Stomach smooth muscle (tissue), 2 donors: ENCODE results near the gene ZNF787.

ENCODE experiments used
- H3K27ac ChIP-seq: one replicate; pipeline ENCODE4 v1.7.0; 2013; ENCODE audit warnings: mild to moderate bottlenecking, low read length, inconsistent platforms
- H3K27me3 ChIP-seq, 2 donors: one replicate each; pipeline ENCODE4 v1.7.0; 2013; ENCODE audit warnings: low read length in 2 of 2; ENCODE audit not compliant: insufficient read depth in 2 of 2, control insufficient read depth in 1 of 2
- H3K36me3 ChIP-seq, 2 donors: one replicate each; pipeline ENCODE4 v1.7.0; 2013; ENCODE audit warnings: low read length in 2 of 2; ENCODE audit not compliant: control insufficient read depth in 2 of 2, insufficient read depth in 2 of 2
- H3K4me1 ChIP-seq: one replicate; pipeline ENCODE4 v1.7.0; 2013; ENCODE audit warnings: low read length; ENCODE audit not compliant: control insufficient read depth, insufficient read depth
- H3K4me3 ChIP-seq, 2 donors: one replicate each; pipeline ENCODE4 v1.7.0; 2013; ENCODE audit warnings: low read length in 2 of 2
- H3K9ac ChIP-seq, 2 donors: one replicate each; pipeline ENCODE4 v1.7.0; 2013; ENCODE audit warnings: low read length in 2 of 2, mild to moderate bottlenecking in 1 of 2
- H3K9me3 ChIP-seq, 2 donors: one replicate each; pipeline ENCODE4 v1.7.0; 2013; ENCODE audit warnings: low read length in 2 of 2; ENCODE audit not compliant: control insufficient read depth in 2 of 2
- donor health status: healthy.
- donor health status: Pancreatic carcinoma.

Gene ZNF787

GRCh38 chr19:56133858-56134653, 13.0 kb upstream of the ZNF787 start:
- Histone ChIP-seq H3K27ac (no peak overlapping the region), H3K9ac (no peak overlapping the region), H3K9me3 (no peaks in the 10 kb centered on the region)

GRCh38 chr19:56132316-56132822, 11.3 kb upstream of the ZNF787 start:
- Histone ChIP-seq H3K36me3 (no peaks in the 10 kb centered on the region), H3K9ac (peak overlapping the region in 1 of 2 donors; percentile 60), H3K27me3 (no peaks in the 10 kb centered on the region), H3K9me3 (no peaks in the 10 kb centered on the region), H3K4me3 (peak overlapping the region in 1 of 2 donors; percentile 22), H3K27ac (peak overlapping the region; percentile 74), H3K4me1 (peaks cover 15% of the 10 kb centered on the region)

More at GRCh38 chr19:56133858-56134653, 13.0 kb upstream of the ZNF787 start:
- Histone ChIP-seq H3K27me3 (no peaks in the 10 kb centered on the region), H3K4me1 (peaks cover 15% of the 10 kb centered on the region), H3K4me3 (no peak overlapping the region), H3K36me3 (no peaks in the 10 kb centered on the region)

GRCh38 chr19:56131651-56132050, 10.6 kb upstream of the ZNF787 start:
- Histone ChIP-seq H3K27me3 (no peaks in the 10 kb centered on the region), H3K36me3 (no peaks in the 10 kb centered on the region), H3K9me3 (no peaks in the 10 kb centered on the region), H3K4me1 (peaks cover 15% of the 10 kb centered on the region), H3K9ac (no peak overlapping the region), H3K27ac (peak overlapping the region; percentile 74), H3K4me3 (no peak overlapping the region)

- Histone ChIP-seq H3K4me3 (no peak overlapping the region), H3K27ac (no peak overlapping the region), H3K9ac (no peak overlapping the region), H3K4me1 (peaks cover 12% of the 10 kb centered on the region), H3K9me3 (no peaks in the 10 kb centered on the region), H3K36me3 (no peaks in the 10 kb centered on the region), H3K27me3 (no peaks in the 10 kb centered on the region)
Measured at GRCh38 chr19:56130006-56130405, 8.9 kb upstream of the ZNF787 start.

- Histone ChIP-seq H3K9me3 (no peaks in the 10 kb centered on the region), H3K4me1 (peaks cover 2% of the 10 kb centered on the region), H3K27ac (no peak overlapping the region), H3K9ac (no peak overlapping the region), H3K27me3 (no peaks in the 10 kb centered on the region), H3K4me3 (no peak overlapping the region), H3K36me3 (no peaks in the 10 kb centered on the region)
Measured at GRCh38 chr19:56126983-56127780, 6.1 kb upstream of the ZNF787 start.

- Histone ChIP-seq H3K4me1 (peaks cover 5% of the 10 kb centered on the region), H3K36me3 (no peaks in the 10 kb centered on the region), H3K27me3 (no peaks in the 10 kb centered on the region), H3K9me3 (no peaks in the 10 kb centered on the region), H3K4me3 (no peak overlapping the region), H3K27ac (no peak overlapping the region), H3K9ac (no peak overlapping the region)
Measured at GRCh38 chr19:56125806-56126590, 4.9 kb upstream of the ZNF787 start.

GRCh38 chr19:56124578-56124977, 3.5 kb upstream of the ZNF787 start:
- no peak overlapping the region for H3K9ac ChIP-seq
- H3K4me1 ChIP-seq, result peaks cover 12% of the 10 kb centered on the region
- H3K27ac ChIP-seq, result no peak overlapping the region
- no peaks in the 10 kb centered on the region for H3K36me3 ChIP-seq
- H3K9me3 ChIP-seq, result no peaks in the 10 kb centered on the region
- no peak overlapping the region for H3K4me3 ChIP-seq
- H3K27me3 ChIP-seq, result no peaks in the 10 kb centered on the region

GRCh38 chr19:56123266-56123891, 2.3 kb upstream of the ZNF787 start:
- no peaks in the 10 kb centered on the region for H3K36me3 ChIP-seq
- H3K27me3 ChIP-seq, result no peaks in the 10 kb centered on the region
- no peak overlapping the region for H3K9ac ChIP-seq
- H3K4me3 ChIP-seq, result no peak overlapping the region
- H3K9me3 ChIP-seq, result no peaks in the 10 kb centered on the region
- H3K4me1 ChIP-seq, result peaks cover 24% of the 10 kb centered on the region
- no peak overlapping the region for H3K27ac ChIP-seq

- Histone ChIP-seq H3K27me3 (no peaks in the 10 kb centered on the region), H3K9me3 (no peaks in the 10 kb centered on the region), H3K9ac (peak overlapping the region; percentile 73 to 82), H3K4me1 (peaks cover 35% of the 10 kb centered on the region), H3K36me3 (no peaks in the 10 kb centered on the region), H3K27ac (peak overlapping the region; percentile 80), H3K4me3 (peak overlapping the region; percentile 74 to 77)
Measured at GRCh38 chr19:56120371-56121179, 520 bp downstream of the ZNF787 start.
